GM21381 (cell line): ENCODE measurements around the gene DMD.

Experiments
- ATAC-seq: cut with Tn5 transposase; IDR thresholded peaks from one replicate; pipeline ENCODE4 v1.9.1; 2021; ENCODE audit warnings: mild to moderate bottlenecking, moderate library complexity; ENCODE audit not compliant: unreplicated experiment

The DMD gene

GRCh38 chrX:31894152-31894551, 1317.2 kb downstream of the DMD start:
- ATAC-seq: no peak

- ATAC-seq: no peak
These were observed 1317.8 kb downstream of the DMD start for GRCh38 chrX:31893525-31893924.

GRCh38 chrX:31889088-31889487, 1322.3 kb downstream of the DMD start:
- ATAC-seq: no peak

GRCh38 chrX:31884535-31884934, 1326.8 kb downstream of the DMD start:
- no peak for ATAC-seq

- ATAC-seq: no peak
These were observed 1339.3 kb downstream of the DMD start for GRCh38 chrX:31872007-31872406.

GRCh38 chrX:31870267-31870666, 1341.1 kb downstream of the DMD start:
- no peak for ATAC-seq

GRCh38 chrX:31860686-31861085, 1350.7 kb downstream of the DMD start:
- no peak for ATAC-seq

GRCh38 chrX:31858915-31859314, 1352.4 kb downstream of the DMD start:
- ATAC-seq: no peak

- no peak for ATAC-seq
These were observed 1356.6 kb downstream of the DMD start for GRCh38 chrX:31854716-31855115.

GRCh38 chrX:31851761-31852160, 1359.6 kb downstream of the DMD start:
- no peak for ATAC-seq

GRCh38 chrX:31847773-31848172, 1363.6 kb downstream of the DMD start:
- ATAC-seq: no peak

GRCh38 chrX:31845003-31845402, 1366.3 kb downstream of the DMD start:
- no peak for ATAC-seq

- ATAC-seq: no peak
These were observed 1372.7 kb downstream of the DMD start for GRCh38 chrX:31838617-31839016.

- no peak for ATAC-seq
These were observed 1373.8 kb downstream of the DMD start for GRCh38 chrX:31837445-31838049.

GRCh38 chrX:31836479-31836878, 1374.9 kb downstream of the DMD start:
- ATAC-seq: no peak

GRCh38 chrX:31832263-31832662, 1379.1 kb downstream of the DMD start:
- ATAC-seq: no peak

GRCh38 chrX:31820430-31821210, 1390.7 kb downstream of the DMD start:
- no peak for ATAC-seq

GRCh38 chrX:31819455-31819854, 1391.9 kb downstream of the DMD start:
- ATAC-seq: no peak

GRCh38 chrX:31811106-31811505, 1400.2 kb downstream of the DMD start:
- no peak for ATAC-seq

GRCh38 chrX:31808357-31808756, 1403.0 kb downstream of the DMD start:
- no peak for ATAC-seq

GRCh38 chrX:31807165-31807564, 1404.2 kb downstream of the DMD start:
- ATAC-seq: no peak

- ATAC-seq: no peak
These were observed 1405.6 kb downstream of the DMD start for GRCh38 chrX:31805781-31806180.

- no peak for ATAC-seq
These were observed 1411.1 kb downstream of the DMD start for GRCh38 chrX:31800219-31800618.
